HepG2 (cell line): ENCODE measurements around the gene TTN. TPM values are rescaled to one million over a fixed set of nuclear protein-coding genes. Genes with fewer than 3 reads are reported as not detected.

ENCODE experiments used
- ARID3A ChIP-seq: IDR thresholded peaks from 2 replicates; pipeline ENCODE4 v1.6.1; 2012; ENCODE audit warnings: low read depth, low read length, improper control_type of control experiment
- BHLHE40 ChIP-seq: IDR thresholded peaks from 2 replicates; pipeline ENCODE4 v1.6.1; 2011; ENCODE audit warnings: low read length, improper control_type of control experiment
- FOXA3 ChIP-seq: IDR thresholded peaks from 2 replicates; pipeline ENCODE4 v1.6.1; 2016; ENCODE audit warnings: missing genetic modification reagents, missing compliant biosample characterization
- HMGXB4 ChIP-seq, 2 experiments: sonication (generic) in 1 of 2; formaldehyde crosslinking in 1 of 2; IDR thresholded peaks; 2 replicates each; pipeline versions ENCODE4 v1.4.0 to v1.6.1; 2018 to 2020; ENCODE audit warnings: missing genetic modification reagents in 2 of 2, borderline replicate concordance in 1 of 2, low read depth in 1 of 2, mild to moderate bottlenecking in 1 of 2, missing biosample characterization in 1 of 2
- KLF6 ChIP-seq: IDR thresholded peaks from 2 replicates; pipeline ENCODE4 v1.8.0; 2016; ENCODE audit warnings: missing biosample characterization, missing genetic modification reagents
- KMT2B ChIP-seq: IDR thresholded peaks from 2 replicates; pipeline ENCODE4 v1.6.1; 2016; ENCODE audit warnings: missing genetic modification reagents, missing compliant biosample characterization
- MTF2 ChIP-seq: sonication (generic); formaldehyde crosslinking; IDR thresholded peaks from 2 replicates; pipeline ENCODE4 v1.5.0; 2020; ENCODE audit warnings: missing genetic modification reagents, borderline replicate concordance
- NFIB ChIP-seq: sonication (generic); formaldehyde crosslinking; IDR thresholded peaks from 2 replicates; pipeline ENCODE4 v1.9.0; 2021; ENCODE audit warnings: missing genetic modification reagents, mild to moderate bottlenecking, borderline replicate concordance
- POGZ ChIP-seq: sonication (generic); formaldehyde crosslinking; IDR thresholded peaks from 2 replicates; pipeline ENCODE4 v1.4.0; 2020; ENCODE audit warnings: mild to moderate bottlenecking, missing genetic modification reagents
- RBFOX2 ChIP-seq: fragments of 200-400 bp; formaldehyde crosslinking; IDR thresholded peaks from 2 replicates; pipeline ENCODE4 v1.6.1; 2017; ENCODE audit warnings: low read depth, mild to moderate bottlenecking, low read length
- SMARCE1 ChIP-seq: fragments of 450-650 bp; IDR thresholded peaks from 2 replicates; pipeline ENCODE4 v1.6.1; 2017; ENCODE audit warnings: borderline replicate concordance
- SRSF1 ChIP-seq: fragments of 200-400 bp; formaldehyde crosslinking; optimal IDR thresholded peaks from 2 replicates; pipeline ENCODE3; 2017; ENCODE audit warnings: mild to moderate bottlenecking, low read depth, low read length, moderate library complexity
- SRSF9 ChIP-seq: fragments of 200-400 bp; formaldehyde crosslinking; IDR thresholded peaks from 2 replicates; pipeline ENCODE4 v1.6.1; 2018; ENCODE audit warnings: borderline replicate concordance, mild to moderate bottlenecking, low read depth, low read length; ENCODE audit not compliant: insufficient read depth, poor library complexity, severe bottlenecking
- SYNCRIP ChIP-seq: fragments of 200-400 bp; formaldehyde crosslinking; IDR thresholded peaks from 2 replicates; pipeline ENCODE4 v1.6.1; 2018; ENCODE audit warnings: mild to moderate bottlenecking, low read depth, low read length; ENCODE audit not compliant: insufficient read depth
- TERF1 ChIP-seq: sonication (generic); formaldehyde crosslinking; IDR thresholded peaks from 2 replicates; pipeline ENCODE4 v1.8.0; 2022; ENCODE audit warnings: mild to moderate bottlenecking, missing genetic modification reagents, moderate library complexity
- ZBTB33 ChIP-seq: sonication (generic); formaldehyde crosslinking; IDR thresholded peaks from 2 replicates; pipeline ENCODE4 v1.4.0; 2020; ENCODE audit warnings: missing genetic modification reagents
- ZNF121 ChIP-seq: sonication (generic); formaldehyde crosslinking; IDR thresholded peaks from 2 replicates; pipeline ENCODE4 v1.5.0; 2020; ENCODE audit warnings: mild to moderate bottlenecking, missing genetic modification reagents
- ZNF251 ChIP-seq: sonication (generic); formaldehyde crosslinking; IDR thresholded peaks from 2 replicates; pipeline ENCODE4 v1.9.0; 2021; ENCODE audit warnings: mild to moderate bottlenecking, missing genetic modification reagents
- ZNF367 ChIP-seq: sonication (generic); formaldehyde crosslinking; IDR thresholded peaks from 2 replicates; pipeline ENCODE4 v1.4.0; 2020; ENCODE audit warnings: missing genetic modification reagents, borderline replicate concordance
- ZNF543 ChIP-seq: sonication (generic); formaldehyde crosslinking; IDR thresholded peaks from 2 replicates; pipeline ENCODE4 v1.4.0; 2020; ENCODE audit warnings: mild to moderate bottlenecking, missing genetic modification reagents
- ZNF580 ChIP-seq: IDR thresholded peaks from 2 replicates; pipeline ENCODE4 v1.6.1; 2016; ENCODE audit warnings: low read depth, borderline replicate concordance
- ZNF652 ChIP-seq: IDR thresholded peaks from 2 replicates; pipeline ENCODE4 v1.6.1; 2016; ENCODE audit warnings: low read depth, borderline replicate concordance
- ZNF891 ChIP-seq: sonication (generic); formaldehyde crosslinking; IDR thresholded peaks from 2 replicates; pipeline ENCODE4 v1.5.0; 2020; ENCODE audit warnings: mild to moderate bottlenecking, missing genetic modification reagents
- ZSCAN29 ChIP-seq: sonication (generic); formaldehyde crosslinking; conservative IDR thresholded peaks from 2 replicates; pipeline ENCODE4 v1.4.0; 2020; ENCODE audit warnings: mild to moderate bottlenecking, missing genetic modification reagents
- polyA plus RNA-seq, 8 experiments: library from polyadenylated mRNA; depleted of rRNA in 3 of 8; stranded (reverse) in 7 of 8; unstranded in 1 of 8; fragments of >200 nt; fragmentation: Illumina TruSeq in 4 of 8; extraction: Trizol in 4 of 8; gene quantifications; 2 replicates each; pipeline versions ENCODE4 v1.2.1 to v1.2.3, GENCODE V29; 2011 to 2016; ENCODE audit warnings: low read depth in 4 of 8, missing spikeins in 1 of 8, mixed read lengths in 1 of 8; ENCODE audit not compliant: insufficient read depth in 1 of 8
- total RNA-seq, 5 experiments: library from RNA; depleted of rRNA; stranded (reverse); fragments of >200 nt; fragmentation: Illumina TruSeq; extraction: Trizol; gene quantifications; 2 replicates each; pipeline ENCODE4 v1.2.3, GENCODE V29; 2016; ENCODE audit warnings: low read depth in 1 of 5

The TTN gene
- total and polyA plus RNA-seq, 2 of the 13 experiments (the other 11 are each of a cell fraction or from before 2014, with no cell fraction given), result under 0.01 TPM

- TF ChIP-seq ZNF580 (CRISPR knock-in tag) (no peak), ZNF367 (CRISPR knock-in tag) (no peak), POGZ (CRISPR knock-in tag) (peak; percentile 93), ZNF891 (CRISPR knock-in tag) (no peak), SRSF9 (no peak), NFIB (CRISPR knock-in tag) (no peak), ZSCAN29 (CRISPR knock-in tag) (no peak), ZNF543 (CRISPR knock-in tag) (no peak), HMGXB4 (CRISPR knock-in tag; IDR thresholded peaks at IDR 0.05; ENCODE audit: borderline replicate concordance in 1 of 2, low read depth in 1 of 2) (peak; percentile 47 to 73; a peak in 3 of 4 replicates), KMT2B (peak; percentile 71; the same call in 1 of the 2 replicates), BHLHE40 (no peak), FOXA3 (CRISPR knock-in tag) (peak; percentile 42), ZNF251 (CRISPR knock-in tag) (no peak), ZNF652 (CRISPR knock-in tag) (no peak), RBFOX2 (no peak), ZBTB33 (CRISPR knock-in tag) (peak; percentile 77), SYNCRIP (no peak), SMARCE1 (no peak), ARID3A (no peak), ZNF121 (CRISPR knock-in tag) (no peak), TERF1 (CRISPR knock-in tag) (no peak), SRSF1 (peak; percentile 53), MTF2 (no peak), KLF6 (no peak)
Observed at GRCh38 chr2:178522950-178523595, 284.1 kb downstream of the TTN start (continued).
